HL-60/S4 treated with retinoic acid at 250 ng/mL for 4 days and 3 days (cell line): ENCODE results near the gene LILRB4.
"Not testable (repeated sequence)": the region's sequence is repeated elsewhere in the genome, so short reads cannot be mapped to it uniquely, and the experiment has no call there.

Source experiments
- in situ Hi-C: fragments of 300-500 bp; cut with MboI; formaldehyde crosslinking; loops from 2 replicates; pipeline ENCODE4 v1.7.0; 2022; ENCODE audit warnings: low sequenced_read_pairs

The LILRB4 gene

DNA sequence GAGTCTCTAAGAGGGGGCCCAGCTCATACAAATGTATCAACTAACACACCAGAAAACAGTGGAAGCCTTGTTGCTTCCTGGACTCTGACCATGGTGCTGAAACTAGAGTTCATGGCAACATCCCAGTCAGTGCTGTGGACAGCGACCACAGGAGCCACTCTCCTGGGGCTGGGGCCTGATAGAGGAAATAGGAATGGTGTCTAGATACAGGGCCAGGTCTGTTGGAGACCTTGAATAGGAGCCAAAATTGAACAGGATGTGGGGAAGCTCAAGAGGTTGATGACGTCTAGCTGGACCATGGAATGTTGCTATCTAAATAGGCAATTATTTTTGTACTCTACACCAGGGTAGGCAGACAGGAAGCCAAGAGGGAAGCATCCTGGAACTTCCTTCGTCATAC is 21.7 kb downstream of the LILRB4 start:
- in situ Hi-C loops: no loop called here

DNA sequence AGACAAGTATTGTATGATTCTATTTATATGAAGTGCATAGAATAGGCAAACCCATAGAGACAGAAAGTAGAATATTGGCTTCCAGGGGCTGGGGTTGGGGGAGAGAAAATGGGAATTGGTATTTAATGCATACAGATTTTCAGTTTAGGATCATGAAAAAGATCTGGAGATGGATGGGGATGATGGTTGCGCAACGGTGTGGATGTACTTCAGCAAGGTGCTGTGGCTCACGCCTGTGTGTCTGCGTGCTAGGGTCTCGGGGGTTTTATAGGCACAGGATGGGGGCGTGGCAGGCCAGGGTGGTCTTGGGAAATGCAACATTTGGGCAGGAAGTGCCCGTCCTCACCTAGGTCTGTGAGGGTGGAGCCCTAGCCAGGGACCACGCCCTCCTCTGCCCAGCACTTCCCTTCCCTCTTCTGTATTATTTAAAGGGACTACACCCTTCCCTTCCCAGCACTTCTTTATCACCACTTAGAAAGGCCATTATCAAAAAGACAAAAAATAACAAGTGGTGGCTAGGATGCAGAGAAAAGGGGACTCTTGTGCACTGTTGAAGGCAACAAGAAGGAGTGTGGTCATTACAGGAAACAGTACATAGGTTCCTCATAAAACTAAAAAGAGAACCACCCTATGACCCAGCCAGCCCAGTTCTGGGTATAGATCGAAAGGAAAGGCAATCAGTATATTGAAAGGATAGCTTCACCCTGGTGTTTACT is 29.0 kb downstream of the LILRB4 start:
- in situ Hi-C loops: no loop called here

DNA sequence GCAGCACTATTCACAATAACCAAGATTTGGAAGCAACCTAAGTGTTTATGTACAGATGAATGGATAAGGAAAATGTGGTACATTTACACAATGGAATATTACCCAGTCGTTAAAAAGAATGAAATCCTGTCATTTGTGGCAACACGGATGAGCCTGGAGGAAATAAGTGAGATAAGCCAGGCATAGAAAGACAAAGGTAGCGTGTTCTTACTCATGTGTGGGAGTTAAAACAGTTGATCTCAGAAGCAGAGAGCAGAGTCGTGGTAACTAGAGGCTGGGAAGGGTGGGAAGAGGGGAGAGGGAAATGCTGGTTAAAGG is 29.5 kb downstream of the LILRB4 start:
- in situ Hi-C loops: no loop called here

DNA sequence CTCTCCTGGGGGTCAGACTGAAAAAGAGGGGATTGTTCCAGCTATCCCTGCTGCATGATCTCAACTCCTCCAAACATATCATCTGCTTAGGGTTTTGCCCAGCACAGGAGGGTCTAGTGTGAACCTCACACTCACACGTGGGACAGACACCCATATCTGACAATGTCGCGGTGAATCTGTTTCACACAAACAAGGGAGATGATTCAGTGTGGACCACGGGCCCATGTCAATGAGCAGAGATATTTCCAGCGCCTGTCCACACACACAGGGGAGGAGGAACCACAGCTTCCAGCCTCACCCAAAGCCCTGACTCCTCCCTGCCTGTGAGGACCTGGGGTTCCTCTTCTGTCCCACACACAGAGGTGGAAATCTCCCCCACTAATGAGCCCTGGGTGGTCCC is 31.9 kb downstream of the LILRB4 start:
- in situ Hi-C loops: no loop called here

DNA sequence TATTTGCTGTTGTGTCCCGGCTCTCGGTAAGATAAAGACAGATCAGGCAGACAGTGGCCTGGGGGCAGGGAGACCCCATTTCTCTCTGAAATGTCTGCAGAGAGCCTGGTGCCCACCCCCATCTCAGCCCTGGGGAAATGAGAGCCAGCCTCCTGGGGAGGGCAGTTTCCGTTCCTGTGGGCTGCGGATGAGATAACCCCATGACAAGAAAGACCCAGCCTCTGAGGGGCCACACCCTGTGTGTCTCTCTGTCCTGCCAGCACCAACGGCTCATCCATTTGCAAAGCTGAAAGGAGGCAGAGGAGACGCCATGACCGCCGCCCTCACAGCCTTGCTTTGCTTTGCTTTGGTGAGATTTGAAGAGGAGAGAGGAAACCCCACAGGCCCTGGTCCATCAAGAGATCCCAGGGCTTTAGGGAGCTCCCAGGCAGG is 33.3 kb downstream of the LILRB4 start:
- in situ Hi-C loops: no loop called here

DNA sequence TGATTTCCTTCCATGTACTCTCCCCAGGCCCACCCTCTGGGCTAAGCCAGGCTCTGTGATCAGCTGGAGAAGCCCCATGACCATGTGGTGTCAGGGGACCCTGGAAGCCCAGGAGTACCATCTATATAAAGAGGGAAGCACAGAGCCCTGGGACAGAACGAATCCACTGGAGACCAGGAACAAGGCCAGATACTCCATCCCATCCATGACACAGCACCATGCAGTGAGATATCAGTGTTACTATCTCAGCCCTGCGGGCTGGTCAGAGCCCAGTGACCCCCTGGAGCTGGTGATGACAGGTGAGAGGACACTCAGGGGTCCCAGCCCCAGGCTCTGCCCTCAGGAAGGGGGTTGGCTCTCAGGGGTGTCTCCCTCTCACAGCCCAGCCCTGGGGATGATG is 34.0 kb downstream of the LILRB4 start:
- in situ Hi-C loops: no loop called here

DNA sequence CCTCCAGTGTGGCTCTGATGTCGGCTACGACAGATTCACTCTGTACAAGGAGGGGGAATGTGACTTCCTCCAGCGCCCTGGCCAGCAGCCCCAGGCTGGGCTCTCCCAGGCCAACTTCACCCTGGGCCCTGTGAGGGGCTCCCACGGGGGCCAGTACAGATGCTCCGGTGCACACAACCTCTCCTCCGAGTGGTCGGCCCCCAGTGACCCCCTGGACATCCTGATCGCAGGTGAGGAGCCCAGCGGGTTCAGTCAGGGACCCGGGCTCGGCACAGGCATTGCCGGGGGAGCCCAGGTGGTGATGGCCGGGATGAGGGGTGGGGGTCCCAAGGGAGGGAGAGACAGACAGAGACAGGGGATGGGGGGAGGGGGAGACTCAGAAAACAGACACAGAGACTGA is 34.9 kb downstream of the LILRB4 start:
- in situ Hi-C loops: not testable (repeated sequence)

DNA sequence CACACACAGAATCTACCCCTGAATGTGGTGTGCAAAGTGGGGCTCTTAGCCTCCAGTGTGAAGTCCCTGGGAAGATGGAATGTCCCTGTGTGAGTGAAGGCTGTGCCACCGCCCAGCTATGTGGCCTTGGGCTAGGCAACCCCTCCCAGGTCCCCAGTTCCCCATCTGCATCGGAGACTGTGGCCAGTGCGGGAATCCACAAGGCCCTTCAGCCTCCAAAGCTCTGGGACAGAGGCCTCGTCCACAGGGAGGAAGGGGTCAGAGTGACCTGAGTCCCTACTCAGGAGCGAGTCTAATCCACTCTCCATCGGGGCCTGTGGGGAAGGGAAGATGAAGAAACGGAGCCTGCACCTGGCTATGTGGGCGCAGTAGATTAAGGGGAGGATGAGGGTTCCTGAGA is 42.1 kb downstream of the LILRB4 start:
- in situ Hi-C loops: no loop called here

DNA sequence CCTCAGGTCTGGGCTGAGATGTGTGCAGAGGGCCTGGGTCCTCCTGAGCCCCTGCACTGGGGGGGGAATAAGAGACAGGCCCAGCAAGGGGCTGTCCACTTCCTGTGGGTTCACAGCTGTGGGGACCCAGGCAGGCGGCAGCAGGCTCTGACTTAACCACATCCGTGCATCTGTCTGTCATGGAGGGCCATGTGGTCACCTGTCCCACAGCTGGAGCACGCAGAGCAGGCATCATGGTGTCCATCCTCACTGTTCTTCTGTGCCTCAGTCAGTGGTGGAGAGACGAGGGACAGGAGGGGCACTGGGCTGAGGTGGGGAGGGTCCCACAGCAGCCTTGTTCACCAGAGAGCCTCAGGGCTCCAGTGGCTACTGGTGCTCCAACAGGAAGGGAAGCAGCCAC is 45.2 kb downstream of the LILRB4 start:
- in situ Hi-C loops: no loop called here

DNA sequence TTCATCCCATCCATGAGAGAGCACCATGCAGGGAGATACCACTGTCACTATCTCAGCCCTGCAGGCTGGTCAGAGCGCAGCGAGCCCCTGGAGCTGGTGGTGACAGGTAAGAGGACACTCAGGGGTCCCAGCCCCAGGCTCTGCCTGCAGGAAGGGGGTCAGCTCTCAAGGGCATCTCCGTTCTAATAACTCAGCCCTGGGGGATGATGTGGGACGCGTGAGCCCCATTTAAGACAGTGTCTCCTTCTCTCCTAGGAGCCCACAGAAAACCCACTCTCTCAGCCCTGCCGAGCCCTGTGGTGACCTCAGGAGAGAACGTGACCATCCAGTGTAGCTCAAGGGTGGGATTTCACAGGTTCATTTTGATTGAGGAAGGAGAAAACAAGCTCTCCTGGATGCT is 46.0 kb downstream of the LILRB4 start:
- in situ Hi-C loops: no loop called here

DNA sequence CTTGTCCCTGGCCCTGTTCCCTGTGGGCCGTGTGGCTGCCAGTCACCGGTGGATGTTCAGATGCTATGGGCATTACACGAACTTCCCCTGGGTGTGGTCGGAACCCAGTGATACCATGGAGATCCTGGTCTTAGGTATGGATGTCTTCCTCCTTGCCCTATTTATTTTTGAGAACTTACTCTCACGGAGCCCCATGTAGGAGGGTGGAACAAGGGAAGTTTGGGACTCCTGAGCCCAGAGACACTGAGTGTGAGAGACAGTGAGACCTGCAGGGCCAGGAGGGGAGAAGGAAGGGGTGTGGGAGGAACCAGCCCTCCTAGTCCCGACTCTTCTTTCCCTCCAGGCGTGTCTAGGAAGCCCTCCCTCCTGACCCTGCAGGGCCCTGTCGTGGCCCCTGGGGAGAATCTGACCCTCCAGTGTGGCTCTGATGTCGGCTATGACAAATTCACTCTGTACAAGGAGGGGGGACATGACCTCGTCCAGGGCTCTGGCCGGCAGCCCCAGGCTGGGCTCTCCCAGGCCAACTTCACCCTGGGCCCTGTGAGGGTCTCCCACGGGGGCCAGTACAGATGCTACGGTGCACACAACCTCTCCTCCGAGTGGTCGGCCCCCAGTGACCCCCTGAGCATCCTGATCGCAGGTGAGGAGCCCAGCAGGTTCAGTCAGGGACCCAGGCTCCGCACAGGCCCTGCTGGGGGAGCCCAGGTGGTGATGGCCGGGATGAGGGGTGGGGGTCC is 46.6 kb downstream of the LILRB4 start:
- in situ Hi-C loops: no loop called here

DNA sequence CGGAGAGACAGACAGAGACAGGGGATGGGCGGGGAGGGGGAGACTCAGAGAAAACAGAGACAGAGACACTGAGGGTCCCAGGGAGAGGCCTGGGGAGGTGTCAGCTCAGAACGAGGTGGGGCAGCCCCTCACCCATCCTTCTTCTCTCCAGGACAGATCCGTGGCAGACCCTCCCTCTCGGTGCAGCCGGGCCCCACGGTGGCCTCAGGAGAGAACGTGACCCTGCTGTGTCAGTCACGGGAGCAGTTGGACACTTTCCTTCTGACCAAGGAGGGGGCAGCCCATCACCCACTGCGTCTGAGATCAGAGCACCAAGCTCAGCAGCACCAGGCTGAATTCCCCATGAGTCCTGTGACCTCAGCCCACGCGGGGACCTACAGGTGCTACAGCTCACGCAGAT is 47.2 kb downstream of the LILRB4 start:
- in situ Hi-C loops: not testable (repeated sequence)
